A673 (cell line): ENCODE results near the gene PEDS1. TPM values are rescaled to one million over a fixed set of nuclear protein-coding genes. Genes with fewer than 3 reads are reported as not detected.

Experiments used
- BruUV-seq: library from RNA; stranded (reverse); fragments of 400-500 nt; replicated peaks from 2 replicates; lab custom pipeline; 2021; lab: Mats Ljungman, UMichigan
- CTCF ChIA-PET: fragments of 300-600 bp; sonication (Branson Sonifier 250); formaldehyde crosslinking; loops from one replicate; lab custom pipeline; 2022; ENCODE audit warnings: antibody characterized with exemption; lab: Charles Lee
- POLR2A ChIA-PET: fragments of 300-600 bp; sonication (Branson Sonifier 250); formaldehyde crosslinking; loops from one replicate; lab custom pipeline; 2022; ENCODE audit warnings: antibody characterized with exemption; ENCODE audit not compliant: low non-redundant PET; lab: Charles Lee
- DNase-seq: peaks from one replicate; pipeline ENCODE4 v3.0.0-alpha.2; 2015; ENCODE audit warnings: low spot score
- H3K27ac ChIP-seq: fragments of 200-600 bp; sonication (generic); 2 replicates; pipeline ENCODE4 v1.5.1; 2016; ENCODE audit warnings: mixed run types, low read depth, mild to moderate bottlenecking, mixed read lengths, antibody characterized with exemption, low read length; ENCODE audit not compliant: poor library complexity, severe bottlenecking
- H3K27me3 ChIP-seq: fragments of 200-600 bp; sonication (generic); replicated peaks from 2 replicates; pipeline ENCODE4 v1.6.1; 2017; ENCODE audit warnings: mixed run types, low read depth, mild to moderate bottlenecking, mixed read lengths, antibody characterized with exemption, low read length; ENCODE audit not compliant: insufficient read depth, poor library complexity
- H3K36me3 ChIP-seq: fragments of 200-600 bp; sonication (generic); 2 replicates; pipeline ENCODE4 v1.6.1; 2016; ENCODE audit warnings: mixed run types, mild to moderate bottlenecking, mixed read lengths, antibody characterized with exemption, low read length; ENCODE audit not compliant: insufficient read depth, poor library complexity, severe bottlenecking
- H3K4me1 ChIP-seq: fragments of 200-600 bp; sonication (generic); 2 replicates; pipeline ENCODE4 v1.6.1; 2017; ENCODE audit warnings: mixed run types, mild to moderate bottlenecking, mixed read lengths, antibody characterized with exemption, low read length; ENCODE audit not compliant: insufficient read depth, poor library complexity, severe bottlenecking
- H3K4me3 ChIP-seq: fragments of 200-600 bp; sonication (generic); 2 replicates; pipeline ENCODE4 v1.5.1; 2016; ENCODE audit warnings: low read depth, mixed run types, mild to moderate bottlenecking, mixed read lengths, low read length; ENCODE audit not compliant: poor library complexity, severe bottlenecking
- H3K9me3 ChIP-seq: fragments of 200-600 bp; sonication (generic); 2 replicates; pipeline ENCODE4 v1.6.1; 2016; ENCODE audit warnings: mixed run types, low read depth, mild to moderate bottlenecking, mixed read lengths, antibody characterized with exemption, low read length; ENCODE audit not compliant: poor library complexity, severe bottlenecking
- EZH2 ChIP-seq: fragments of 200-600 bp; sonication (generic); IDR thresholded peaks from 2 replicates; pipeline ENCODE4 v1.6.1; 2017; ENCODE audit warnings: borderline replicate concordance, low read depth, mild to moderate bottlenecking, mixed read lengths, antibody characterized with exemption, low read length; ENCODE audit not compliant: poor library complexity, severe bottlenecking
- intact Hi-C: fragments of 100-400 bp; cut with micrococcal nuclease; formaldehyde crosslinking; loops from one replicate; pipeline ENCODE4 v1.10.0; 2022; ENCODE audit not compliant: unreplicated experiment
- total RNA-seq: library from RNA; stranded (reverse); gene quantifications from 2 replicates; pipeline ENCODE4 v1.2.3, GENCODE V29; 2021
- TF ChIP-seq, protein P1 (sequence below): fragments of 300-800, 200-600 bp; sonication (generic); conservative IDR thresholded peaks from 2 replicates; pipeline ENCODE4 v1.5.1; 2017; ENCODE audit warnings: low read depth, mild to moderate bottlenecking, antibody characterized with exemption, low read length, moderate library complexity, mixed read lengths

The PEDS1 gene
- total RNA-seq, 1 experiment from 2014 or later, result 25.9 TPM

DNA sequence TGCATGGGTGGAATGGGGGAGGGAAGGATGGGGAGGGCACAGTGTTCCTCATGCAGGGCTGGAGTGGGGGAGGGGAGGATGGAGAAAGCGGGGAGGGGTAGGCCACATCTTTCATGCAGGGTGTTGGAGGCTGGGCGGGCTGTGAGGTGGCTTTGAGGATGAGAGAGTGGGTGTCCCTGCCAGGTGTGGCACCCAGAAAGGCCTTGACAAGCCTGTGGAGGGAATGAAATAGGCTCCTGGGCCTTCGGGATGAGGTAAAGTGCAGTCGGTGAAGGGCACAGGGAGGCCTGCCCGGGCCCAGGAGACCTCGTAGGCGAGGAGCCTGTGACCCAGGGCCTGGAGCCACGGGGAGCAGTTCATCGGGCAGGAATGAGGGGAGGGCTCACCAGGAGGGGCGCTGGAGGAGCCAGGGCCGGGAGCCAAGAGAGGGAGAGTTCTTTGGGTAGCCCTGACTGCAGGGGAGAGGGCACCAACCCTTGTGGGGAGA is 44.7 kb upstream of the PEDS1 start:
- no peak for DNase-seq
- ChIA-PET POLR2A (no interaction called here), CTCF (interaction anchor here (0.6 kb wide), 1 partner anchor 127 kb away, joined by 3 read pairs; no protein-coding TSS in a partner anchor)
- TF ChIP-seq, protein P1, sequence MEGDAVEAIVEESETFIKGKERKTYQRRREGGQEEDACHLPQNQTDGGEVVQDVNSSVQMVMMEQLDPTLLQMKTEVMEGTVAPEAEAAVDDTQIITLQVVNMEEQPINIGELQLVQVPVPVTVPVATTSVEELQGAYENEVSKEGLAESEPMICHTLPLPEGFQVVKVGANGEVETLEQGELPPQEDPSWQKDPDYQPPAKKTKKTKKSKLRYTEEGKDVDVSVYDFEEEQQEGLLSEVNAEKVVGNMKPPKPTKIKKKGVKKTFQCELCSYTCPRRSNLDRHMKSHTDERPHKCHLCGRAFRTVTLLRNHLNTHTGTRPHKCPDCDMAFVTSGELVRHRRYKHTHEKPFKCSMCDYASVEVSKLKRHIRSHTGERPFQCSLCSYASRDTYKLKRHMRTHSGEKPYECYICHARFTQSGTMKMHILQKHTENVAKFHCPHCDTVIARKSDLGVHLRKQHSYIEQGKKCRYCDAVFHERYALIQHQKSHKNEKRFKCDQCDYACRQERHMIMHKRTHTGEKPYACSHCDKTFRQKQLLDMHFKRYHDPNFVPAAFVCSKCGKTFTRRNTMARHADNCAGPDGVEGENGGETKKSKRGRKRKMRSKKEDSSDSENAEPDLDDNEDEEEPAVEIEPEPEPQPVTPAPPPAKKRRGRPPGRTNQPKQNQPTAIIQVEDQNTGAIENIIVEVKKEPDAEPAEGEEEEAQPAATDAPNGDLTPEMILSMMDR, result no peak
- TF ChIP-seq EZH2, result no peak
- Histone ChIP-seq H3K4me1 (peaks cover 17% of the 10 kb centered on the region), H3K27me3 (no peaks in the 10 kb centered on the region), H3K27ac (no peak overlapping the region), H3K9me3 (peaks cover 7% of the 10 kb centered on the region), H3K4me3 (no peak overlapping the region), H3K36me3 (peaks cover 17% of the 10 kb centered on the region)
- no TSS peak for BruUV-seq
- intact Hi-C loops, result no loop called here

DNA sequence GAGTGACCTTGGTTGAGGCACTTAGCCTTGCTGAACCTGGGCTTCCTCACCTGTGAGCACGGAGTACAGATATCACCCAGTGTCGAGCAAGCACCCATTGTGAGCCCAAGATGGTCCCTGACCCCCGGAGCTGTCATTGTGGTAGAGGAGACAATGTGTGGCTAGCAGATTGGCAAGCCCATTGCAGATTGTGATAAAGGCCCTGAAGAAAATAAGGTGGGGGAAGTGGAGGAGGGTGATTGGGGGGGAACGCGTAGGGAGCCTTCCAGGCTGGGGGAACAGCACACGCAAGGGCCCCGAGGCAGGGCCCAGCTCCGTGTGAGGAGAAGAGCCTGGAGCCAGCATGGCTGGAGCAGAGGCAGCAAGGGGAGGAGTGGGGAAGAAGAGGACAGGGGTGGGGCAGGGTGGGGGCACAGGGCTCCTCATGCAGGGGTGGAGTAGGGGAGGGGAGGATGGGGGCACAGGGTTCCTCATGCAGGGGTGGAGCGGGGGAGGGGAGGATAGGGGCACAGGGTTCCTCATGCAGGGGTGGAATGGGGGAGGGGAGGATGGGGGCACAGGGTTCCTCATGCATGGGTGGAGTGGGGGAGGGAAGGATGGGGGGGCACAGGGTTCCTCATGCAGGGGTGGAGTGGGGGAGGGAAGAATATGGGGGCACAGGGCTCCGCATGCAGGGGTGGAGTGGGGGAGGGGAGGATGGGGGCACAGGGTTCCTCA is 44.1 kb upstream of the PEDS1 start:
- ChIA-PET POLR2A (no interaction called here), CTCF (interaction anchor here (1.0 kb wide), 1 partner anchor 267 kb away, joined by 3 read pairs; no protein-coding TSS in a partner anchor)

DNA sequence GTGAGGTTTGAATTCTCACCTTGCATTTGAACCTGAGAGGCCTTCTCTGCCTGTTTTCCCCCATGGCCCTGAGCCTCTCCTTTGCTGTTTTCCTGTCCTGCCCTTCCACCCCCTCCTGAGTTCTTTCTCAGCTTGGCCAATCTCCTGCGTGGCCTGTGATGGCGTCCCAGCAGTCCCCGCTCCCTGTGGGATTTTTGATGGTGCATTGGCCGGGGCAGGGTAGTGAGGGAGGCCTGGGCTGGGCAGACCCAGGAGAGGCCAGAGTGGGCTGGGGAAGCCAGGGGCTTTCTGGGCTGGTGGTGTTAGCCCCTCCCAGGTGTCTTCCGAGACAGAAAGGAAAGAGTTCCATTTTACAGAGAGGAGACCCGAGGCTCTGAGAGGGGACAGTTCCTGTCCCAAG is 43.4 kb upstream of the PEDS1 start:
- intact Hi-C loops, result no loop called here
- Histone ChIP-seq H3K4me3 (no peak overlapping the region), H3K27ac (peak overlapping the region; percentile 34), H3K4me1 (peaks cover 17% of the 10 kb centered on the region), H3K9me3 (peaks cover 4% of the 10 kb centered on the region), H3K36me3 (peaks cover 28% of the 10 kb centered on the region), H3K27me3 (no peaks in the 10 kb centered on the region)
- TF ChIP-seq, protein P1, result no peak
- no peak for TF ChIP-seq EZH2
- no TSS peak for BruUV-seq
- no peak for DNase-seq
- ChIA-PET POLR2A (no interaction called here), CTCF (interaction anchor here (1.0 kb wide), 1 partner anchor 267 kb away, joined by 3 read pairs; no protein-coding TSS in a partner anchor)

More for the DNA sequence above, 44.1 kb upstream of the PEDS1 start:
- peaks cover 23% of the 10 kb centered on the region for H3K36me3 ChIP-seq
- BruUV-seq, result no TSS peak
- H3K9me3 ChIP-seq, result peaks cover 4% of the 10 kb centered on the region
- peaks cover 17% of the 10 kb centered on the region for H3K4me1 ChIP-seq
- TF ChIP-seq EZH2, result no peak
- TF ChIP-seq, protein P1, result no peak
- no peaks in the 10 kb centered on the region for H3K27me3 ChIP-seq
- intact Hi-C loops, result no loop called here
- peak overlapping the region; percentile 34 for H3K27ac ChIP-seq
- no peak overlapping the region for H3K4me3 ChIP-seq
- no peak for DNase-seq
